Measurements from ENCODE around the gene COA5. TPM values are rescaled to one million over a fixed set of nuclear protein-coding genes. Genes with fewer than 3 reads are reported as not detected.

The COA5 gene
- polyA plus RNA-seq, 3 donors from 2014 or later: 34.0 to 54.6 (median 37.5) TPM

- Mint-ChIP-seq H3K36me3 (peaks cover 23 to 65% (median 38%) of the 10 kb centered on the region in 3 donors), H3K27me3 (ENCODE audit: low read depth in 3 of 3) (peaks cover 0 to 10% (median 4%) of the 10 kb centered on the region in 3 donors), H3K4me3 (no peak overlapping the region), H3K27ac (peak overlapping the region; percentile 21 to 87 (median 76)), H3K9me3 (no peaks in the 10 kb centered on the region), H3K4me1 (peaks cover 47 to 72% of the 10 kb centered on the region in 2 donors)
- DNase-seq: no peak
Observed at GRCh38 chr2:98550165-98550564, 58.1 kb downstream of the COA5 start.

Other genes with a start within 250 kb of the COA5 start
- gene INPP4A, start 163.7 kb downstream of the COA5 start, polyA plus RNA-seq: 100 to 1,000 TPM in 1 of 3 donors, 10 to 100 TPM in 2; 34.1 to 101 (median 35.0) TPM
- gene UNC50, start 77 bp upstream of the COA5 start, polyA plus RNA-seq: 10 to 100 TPM; 42.1 to 73.4 (median 58.6) TPM
- 100 to 1,000 TPM; 113 to 155 (median 128) TPM for gene MGAT4A, start 122.6 kb upstream of the COA5 start, polyA plus RNA-seq

Data from immature natural killer cell (primary cell).